GM18499 (cell line): ENCODE measurements around the gene DFFA.
"Not testable (repeated sequence)": the region's sequence is repeated elsewhere in the genome, so short reads cannot be mapped to it uniquely, and the experiment has no call there.

ENCODE experiments used
- ATAC-seq: cut with Tn5 transposase; IDR thresholded peaks from one replicate; pipeline ENCODE4 v1.9.1; 2021; ENCODE audit warnings: moderate number of reproducible peaks; ENCODE audit not compliant: insufficient read depth, unreplicated experiment

Gene DFFA

GRCh38 chr1:10432910-10433700 lies 39.2 kb downstream of the DFFA start:
- no peak for ATAC-seq

- no peak for ATAC-seq
Measured at GRCh38 chr1:10431070-10431730, 41.1 kb downstream of the DFFA start.

DNA sequence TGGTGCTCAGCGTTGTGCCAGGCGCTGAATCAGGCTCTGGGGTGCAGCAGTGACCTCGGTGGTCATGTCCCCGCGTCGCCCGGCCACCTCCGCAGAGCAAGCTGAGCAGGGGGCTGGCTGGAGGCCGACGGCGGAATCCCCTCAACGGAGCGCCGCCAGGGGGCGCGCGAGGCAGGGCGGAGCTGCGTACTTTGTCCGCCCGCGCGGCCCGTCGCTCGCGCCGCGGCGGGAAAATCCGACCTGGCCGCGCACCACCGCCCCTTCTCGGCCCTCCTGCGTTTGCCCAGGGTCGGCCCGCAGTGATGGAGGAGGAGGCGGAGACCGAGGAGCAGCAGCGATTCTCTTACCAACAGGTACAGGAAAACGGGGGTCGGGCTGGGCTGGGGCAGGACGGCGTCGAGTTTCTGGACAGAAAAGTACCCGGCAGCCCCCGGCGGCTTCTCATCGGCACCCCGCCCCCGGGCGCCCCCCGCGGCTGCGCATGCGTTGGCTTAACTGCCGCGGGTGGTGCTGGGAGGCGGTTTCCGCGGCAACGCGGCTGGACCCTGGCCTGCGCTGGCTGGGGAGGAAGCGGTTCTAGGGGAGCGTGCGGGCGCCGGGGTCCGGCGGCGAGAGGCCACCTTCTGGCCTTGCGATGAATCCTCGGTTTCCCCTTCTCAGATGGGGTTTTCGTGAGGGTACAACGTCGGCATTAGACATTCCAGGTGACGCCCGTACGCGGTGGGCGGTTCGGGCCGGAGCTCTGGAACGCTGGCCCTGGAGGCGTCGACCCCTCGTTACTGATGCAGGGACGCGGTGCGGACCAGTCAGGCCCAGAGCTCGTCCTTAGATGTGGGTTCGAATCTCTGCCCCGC lies 41.9 kb downstream of the DFFA start, which contains the start of gene CENPS:
TSS of gene CENPS (plus strand) at position 218 of the 854 bp plus-strand sequence. CDS start at position 303, 85 bp downstream.
- ATAC-seq, result no peak

- ATAC-seq, result no peak
Measured at GRCh38 chr1:10429868-10430215, 42.5 kb downstream of the DFFA start.

DNA sequence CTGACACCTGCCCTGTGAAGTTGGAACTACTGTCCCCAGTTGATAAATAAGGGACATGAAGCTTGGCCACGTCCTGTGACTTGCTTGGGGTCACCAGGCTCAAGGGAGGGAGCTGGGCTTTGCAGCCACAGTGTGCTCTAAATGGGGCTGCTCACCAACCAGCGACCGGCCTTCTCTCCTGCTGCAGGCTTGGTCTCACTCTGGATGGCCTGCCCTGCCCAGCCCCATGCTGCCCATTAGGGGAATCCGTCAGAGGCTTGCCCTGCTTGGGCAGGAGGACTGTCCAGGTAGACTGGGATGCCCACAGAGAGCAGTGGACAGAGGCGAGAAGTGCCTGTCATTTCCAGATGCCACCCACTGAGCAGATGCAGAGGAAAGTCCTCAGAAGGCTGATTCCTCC lies 43.3 kb downstream of the DFFA start:
- ATAC-seq, result no peak

GRCh38 chr1:10426535-10426848 lies 45.8 kb downstream of the DFFA start:
- ATAC-seq, result not testable (repeated sequence)

GRCh38 chr1:10425826-10426534 lies 46.3 kb downstream of the DFFA start:
- not testable (repeated sequence) for ATAC-seq

GRCh38 chr1:10424651-10425050 lies 47.7 kb downstream of the DFFA start:
- no peak for ATAC-seq

GRCh38 chr1:10424034-10424433 lies 48.3 kb downstream of the DFFA start:
- no peak for ATAC-seq

DNA sequence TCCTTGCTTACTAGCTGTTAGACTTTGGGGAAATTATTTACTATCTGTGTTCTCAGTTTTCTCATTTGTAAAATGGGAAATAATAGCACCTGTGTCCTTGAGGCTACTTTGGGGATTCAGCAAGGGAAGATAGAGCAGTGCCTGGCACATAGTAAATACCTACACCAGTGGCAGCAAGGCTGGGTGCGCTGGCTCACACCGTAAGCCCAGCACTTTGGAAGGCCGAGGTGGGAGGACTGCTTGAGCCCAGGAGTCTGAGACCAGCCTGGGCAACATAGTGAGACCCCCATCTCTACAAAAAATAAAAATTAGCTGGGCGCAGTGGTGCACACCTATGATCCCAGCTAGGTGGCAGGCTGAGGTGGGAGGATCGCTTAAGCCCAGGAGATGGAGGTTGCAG lies 50.7 kb downstream of the DFFA start:
- no peak for ATAC-seq

GRCh38 chr1:10419351-10419750 lies 53.0 kb downstream of the DFFA start:
- ATAC-seq, result no peak

DNA sequence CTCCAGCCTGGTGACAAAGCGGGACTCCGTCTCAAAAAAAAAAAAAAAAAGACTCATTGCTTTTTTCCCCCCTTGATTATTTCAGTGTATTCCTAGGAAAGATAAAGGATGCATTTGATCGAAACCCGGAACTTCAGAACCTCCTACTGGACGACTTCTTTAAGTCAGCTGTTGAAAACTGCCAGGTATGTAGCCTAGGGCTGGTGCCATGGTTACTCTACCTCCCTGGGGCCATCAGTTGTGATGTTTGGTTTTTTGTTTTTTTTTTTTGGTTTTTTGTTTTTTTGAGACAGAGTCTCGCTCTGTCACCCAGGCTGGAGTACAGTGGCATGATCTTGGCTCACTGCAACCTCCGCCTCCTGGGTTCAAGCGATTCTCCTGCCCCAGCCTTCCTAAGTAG lies 53.6 kb downstream of the DFFA start:
- not testable (repeated sequence) for ATAC-seq

DNA sequence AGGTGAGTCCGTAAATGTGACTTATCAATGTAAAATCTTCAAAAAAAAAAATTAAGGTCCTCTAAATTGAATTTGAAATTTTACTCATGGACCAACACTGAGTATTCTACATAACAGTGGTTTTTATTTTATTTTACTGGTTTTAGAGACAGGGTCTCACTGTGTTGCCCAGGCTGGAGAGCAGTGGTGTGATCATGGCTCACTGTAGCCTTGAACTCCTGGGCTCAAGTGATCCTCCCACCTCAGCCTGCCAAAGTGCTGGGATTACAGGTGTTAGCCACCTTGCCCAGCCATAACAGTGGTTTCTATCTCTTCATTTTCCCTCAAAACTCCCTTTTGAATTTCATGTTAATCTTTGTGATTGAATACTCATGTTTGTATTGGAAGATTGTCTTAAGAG lies 56.4 kb downstream of the DFFA start:
- not testable (repeated sequence) for ATAC-seq

GRCh38 chr1:10415211-10415930 lies 57.0 kb downstream of the DFFA start:
- ATAC-seq, result no peak

GRCh38 chr1:10407201-10407600 lies 65.1 kb downstream of the DFFA start:
- ATAC-seq, result no peak
